Urinary bladder (tissue), 4 donors: ENCODE measurements around the gene MRPS23. TPM values are rescaled to one million over a fixed set of nuclear protein-coding genes. Genes with fewer than 3 reads are reported as not detected.
A peak's percentile ranks its signal among the peaks of the same experiment; 100 is the strongest.

Source experiments
- DNase-seq: peaks from one replicate; pipeline ENCODE4 v3.0.0-alpha.2; 2015; ENCODE audit errors: extremely low spot score
- H3K27ac ChIP-seq: one replicate; pipeline ENCODE4 v1.5.1; 2013; ENCODE audit warnings: low read depth, mild to moderate bottlenecking, moderate library complexity
- H3K36me3 ChIP-seq: one replicate; pipeline ENCODE4 v1.6.1; 2013; ENCODE audit warnings: mild to moderate bottlenecking, moderate library complexity; ENCODE audit not compliant: insufficient read depth
- H3K4me1 ChIP-seq: one replicate; pipeline ENCODE4 v1.6.1; 2013; ENCODE audit warnings: mild to moderate bottlenecking, moderate library complexity; ENCODE audit not compliant: insufficient read depth
- H3K4me3 ChIP-seq: one replicate; pipeline ENCODE4 v1.5.1; 2013; ENCODE audit warnings: low read depth, low read length
- WGBS: extraction: QIAGEN DNeasy Blood & Tissue Kit; methylation state at CpG from one replicate; pipeline ENCODE4 v1.1.7; 2013; 5-methylcytosine and 5-hydroxymethylcytosine counted together
- polyA plus RNA-seq: library from polyadenylated mRNA; stranded (reverse); fragments of 200-250 nt; gene quantifications from one replicate; pipeline ENCODE4 v1.2.3, GENCODE V29; 2013
- total RNA-seq: library from RNA; depleted of rRNA; stranded (reverse); fragments of >200 nt; gene quantifications from one replicate; pipeline ENCODE4 v1.2.3, GENCODE V29; 2014
- donor health status: healthy with polysubstance abuse.
- donor health status: healthy.

The MRPS23 gene
- total and polyA plus RNA-seq, 2 donors = 17.3 to 41.2 TPM

- no peaks in the 10 kb centered on the region for H3K4me1 ChIP-seq
- H3K4me3 ChIP-seq = no peak overlapping the region
- H3K27ac ChIP-seq = peak overlapping the region; percentile 57
- H3K36me3 ChIP-seq = no peaks in the 10 kb centered on the region
- 32% methylated on average over 7 of the region's 7 CpGs for WGBS
- DNase-seq = no peak
These were observed 24.2 kb upstream of the MRPS23 start for GRCh38 chr17:57874058-57874419.

- no peak for DNase-seq
- WGBS = 80% methylated on average over 16 of the region's 16 CpGs
- no peaks in the 10 kb centered on the region for H3K4me1 ChIP-seq
- H3K27ac ChIP-seq = no peak overlapping the region
- H3K4me3 ChIP-seq = no peak overlapping the region
- no peaks in the 10 kb centered on the region for H3K36me3 ChIP-seq
These were observed 23.6 kb upstream of the MRPS23 start for GRCh38 chr17:57873261-57874057.

DNA sequence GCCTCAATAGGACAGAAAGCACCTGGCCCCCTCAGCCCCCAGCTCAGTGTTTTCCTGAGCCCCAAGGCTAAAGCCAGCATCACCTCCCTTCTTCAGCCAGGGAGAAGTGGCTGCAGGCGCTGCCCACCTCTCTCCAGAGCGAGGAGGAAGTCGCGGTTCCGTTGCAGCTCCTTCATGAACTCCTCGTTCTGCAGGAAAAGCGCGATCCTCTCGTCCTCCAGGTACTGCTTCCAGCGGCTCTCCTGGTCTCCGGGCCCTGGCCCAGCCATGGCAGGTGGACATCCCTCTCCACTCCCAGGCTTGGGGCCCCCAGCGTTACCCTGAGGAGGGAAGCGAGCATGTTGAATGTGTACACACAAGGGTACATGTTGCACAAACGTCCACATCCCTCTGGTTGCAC lies 22.7 kb upstream of the MRPS23 start:
- Histone ChIP-seq H3K4me1 (no peaks in the 10 kb centered on the region), H3K4me3 (no peak overlapping the region), H3K27ac (no peak overlapping the region), H3K36me3 (no peaks in the 10 kb centered on the region)
- DNase-seq = no peak
- 80% methylated on average over 14 of the region's 14 CpGs for WGBS

- Histone ChIP-seq H3K27ac (no peak overlapping the region), H3K4me3 (no peak overlapping the region), H3K4me1 (no peaks in the 10 kb centered on the region), H3K36me3 (no peaks in the 10 kb centered on the region)
- no peak for DNase-seq
- 83% methylated on average over 8 of the region's 8 CpGs for WGBS
These were observed 22.0 kb upstream of the MRPS23 start for GRCh38 chr17:57871863-57872262.

- DNase-seq = no peak
- H3K36me3 ChIP-seq = no peaks in the 10 kb centered on the region
- H3K4me3 ChIP-seq = no peak overlapping the region
- 85% methylated on average over 7 of the region's 7 CpGs for whole genome bisulfite sequencing
- no peaks in the 10 kb centered on the region for H3K4me1 ChIP-seq
- H3K27ac ChIP-seq = no peak overlapping the region
These were observed 21.3 kb upstream of the MRPS23 start for GRCh38 chr17:57871155-57871554.

DNA sequence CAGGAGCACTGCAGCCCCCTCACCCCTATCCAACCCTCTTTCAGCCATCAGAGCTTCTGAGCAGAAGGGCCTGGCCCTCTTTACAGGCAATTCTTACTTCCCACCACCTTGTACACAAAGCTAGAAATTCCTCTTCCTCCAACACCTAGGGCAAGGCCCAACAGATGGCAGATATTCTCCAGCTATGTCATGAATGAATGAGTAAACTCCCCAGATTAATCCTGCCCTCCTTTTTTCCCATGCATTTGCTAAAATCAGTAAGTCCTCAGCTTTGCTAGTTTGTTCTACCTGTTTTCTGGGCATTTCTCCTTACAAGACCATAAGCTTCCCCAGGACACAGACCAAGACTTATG lies 20.4 kb upstream of the MRPS23 start:
- no peaks in the 10 kb centered on the region for H3K36me3 ChIP-seq
- H3K4me1 ChIP-seq = no peaks in the 10 kb centered on the region
- no peak overlapping the region for H3K27ac ChIP-seq
- H3K4me3 ChIP-seq = no peak overlapping the region
- DNase-seq = no peak

- H3K4me1 ChIP-seq = no peaks in the 10 kb centered on the region
- no peaks in the 10 kb centered on the region for H3K36me3 ChIP-seq
- H3K27ac ChIP-seq = no peak overlapping the region
- no peak for DNase-seq
- no peak overlapping the region for H3K4me3 ChIP-seq
- WGBS = 76% methylated on average over 9 of the region's 9 CpGs
These were observed 19.9 kb upstream of the MRPS23 start for GRCh38 chr17:57869617-57870282.

GRCh38 chr17:57868910-57869616 lies 19.2 kb upstream of the MRPS23 start:
- no peaks in the 10 kb centered on the region for H3K4me1 ChIP-seq
- WGBS = 74% methylated on average over 13 of the region's 13 CpGs
- H3K36me3 ChIP-seq = no peaks in the 10 kb centered on the region
- DNase-seq = no peak
- H3K4me3 ChIP-seq = no peak overlapping the region
- peak overlapping the region; percentile 30 for H3K27ac ChIP-seq

GRCh38 chr17:57868007-57868909 lies 18.4 kb upstream of the MRPS23 start:
- DNase-seq = peak; percentile 66
- 10% methylated on average over 23 of the region's 23 CpGs for WGBS
- Histone ChIP-seq H3K36me3 (no peaks in the 10 kb centered on the region), H3K4me1 (no peaks in the 10 kb centered on the region), H3K27ac (peak overlapping the region; percentile 88), H3K4me3 (no peak overlapping the region)

DNA sequence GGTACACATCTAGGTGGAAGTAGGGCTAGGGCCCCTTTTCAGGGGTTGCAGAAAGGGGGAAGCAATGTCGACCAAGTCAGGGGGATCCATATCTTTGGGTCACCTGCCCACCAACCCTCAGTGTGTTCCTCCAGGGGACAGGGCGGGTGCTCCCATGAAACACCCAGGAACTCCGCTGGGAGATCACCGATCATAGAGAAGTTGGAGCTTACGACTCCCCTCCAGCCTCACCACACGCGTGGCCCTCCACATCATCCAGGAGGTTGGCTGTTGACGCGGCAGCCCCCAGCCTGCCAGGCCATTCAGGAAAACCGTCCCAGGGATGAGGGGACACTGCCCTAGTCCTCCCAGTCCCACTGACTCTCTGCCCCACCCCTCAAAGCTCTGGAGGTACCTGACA lies 17.3 kb upstream of the MRPS23 start:
- Histone ChIP-seq H3K4me3 (no peak overlapping the region), H3K27ac (peak overlapping the region; percentile 86), H3K36me3 (no peaks in the 10 kb centered on the region), H3K4me1 (no peaks in the 10 kb centered on the region)
- no peak for DNase-seq
- WGBS = 93% methylated on average over 10 of the region's 10 CpGs

DNA sequence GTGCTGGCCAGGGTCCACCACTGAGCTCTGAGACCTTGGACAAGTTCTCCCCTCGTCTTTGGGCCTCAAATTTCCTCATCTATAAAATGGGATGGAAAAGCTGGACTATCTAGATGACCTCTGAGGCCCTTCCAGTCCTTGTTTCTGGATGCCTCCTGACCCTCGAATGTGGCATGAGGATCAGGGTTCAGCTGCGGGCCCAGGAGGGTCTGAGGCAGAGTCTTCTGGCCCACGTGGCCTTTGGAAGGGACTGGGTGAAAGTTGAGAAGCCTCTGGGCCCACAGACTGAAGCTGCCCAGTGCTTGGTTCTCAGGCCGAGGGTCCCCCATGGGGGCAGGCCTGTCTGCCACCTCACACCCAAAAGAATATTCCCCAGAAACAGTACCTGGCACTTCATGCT lies 16.9 kb upstream of the MRPS23 start:
- no peak overlapping the region for H3K4me3 ChIP-seq
- H3K4me1 ChIP-seq = no peaks in the 10 kb centered on the region
- H3K27ac ChIP-seq = no peak overlapping the region
- no peak for DNase-seq
- 96% methylated on average over 5 of the region's 5 CpGs for WGBS
- no peaks in the 10 kb centered on the region for H3K36me3 ChIP-seq

GRCh38 chr17:57866319-57866718 lies 16.5 kb upstream of the MRPS23 start:
- Histone ChIP-seq H3K4me3 (no peak overlapping the region), H3K27ac (no peak overlapping the region), H3K4me1 (no peaks in the 10 kb centered on the region), H3K36me3 (no peaks in the 10 kb centered on the region)
- 95% methylated on average over 10 of the region's 10 CpGs for whole genome bisulfite sequencing
- DNase-seq = no peak

GRCh38 chr17:57864273-57864672 lies 14.4 kb upstream of the MRPS23 start:
- Histone ChIP-seq H3K27ac (no peak overlapping the region), H3K36me3 (no peaks in the 10 kb centered on the region), H3K4me3 (no peak overlapping the region), H3K4me1 (no peaks in the 10 kb centered on the region)
- no peak for DNase-seq
- 74% methylated on average over 8 of the region's 8 CpGs for WGBS
